Measurements from ENCODE around the gene CCDC110.

GRCh38 chr4:185479507-185479971 lies 8.0 kb upstream of the CCDC110 start:
- TF ChIP-seq CTCF (optimal IDR thresholded peaks at IDR 0.05 in 1 of 3, IDR thresholded peaks at IDR 0.05 in 1 of 3, conservative IDR thresholded peaks at IDR 0.05 in 1 of 3; ENCODE audit: extremely low read depth in 1 of 3, insufficient read depth in 2 of 3, low read length in 3 of 3) = no peak
- TF ChIP-seq EZH2 (IDR thresholded peaks at IDR 0.05; ENCODE audit: low read length) = no peak
